ENCODE measurements around the gene HOXB2.

Gene HOXB2

DNA sequence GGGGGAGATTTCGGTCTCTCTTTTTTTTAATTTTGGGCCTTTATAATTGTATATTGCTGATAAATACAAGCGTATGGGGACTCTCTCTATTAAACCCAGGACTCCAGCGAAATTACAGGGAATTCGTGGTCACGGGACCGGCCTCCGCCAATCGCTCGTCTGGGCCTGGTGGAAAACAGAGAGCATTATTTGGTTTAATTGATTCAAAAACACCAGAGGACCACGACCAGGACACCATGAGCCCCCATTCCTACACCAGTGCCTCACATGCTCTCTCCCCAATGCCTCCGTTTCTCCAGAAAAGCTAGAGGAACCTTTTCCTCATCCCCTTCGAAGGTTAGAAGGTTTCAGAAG lies at the start of gene HOXB2:
TSS of gene HOXB2 (minus strand) at position 88 of the 354 bp plus-strand sequence. CDS start 198 bp downstream, outside the sequence.
- DNase-seq = peak; percentile 23

DNA sequence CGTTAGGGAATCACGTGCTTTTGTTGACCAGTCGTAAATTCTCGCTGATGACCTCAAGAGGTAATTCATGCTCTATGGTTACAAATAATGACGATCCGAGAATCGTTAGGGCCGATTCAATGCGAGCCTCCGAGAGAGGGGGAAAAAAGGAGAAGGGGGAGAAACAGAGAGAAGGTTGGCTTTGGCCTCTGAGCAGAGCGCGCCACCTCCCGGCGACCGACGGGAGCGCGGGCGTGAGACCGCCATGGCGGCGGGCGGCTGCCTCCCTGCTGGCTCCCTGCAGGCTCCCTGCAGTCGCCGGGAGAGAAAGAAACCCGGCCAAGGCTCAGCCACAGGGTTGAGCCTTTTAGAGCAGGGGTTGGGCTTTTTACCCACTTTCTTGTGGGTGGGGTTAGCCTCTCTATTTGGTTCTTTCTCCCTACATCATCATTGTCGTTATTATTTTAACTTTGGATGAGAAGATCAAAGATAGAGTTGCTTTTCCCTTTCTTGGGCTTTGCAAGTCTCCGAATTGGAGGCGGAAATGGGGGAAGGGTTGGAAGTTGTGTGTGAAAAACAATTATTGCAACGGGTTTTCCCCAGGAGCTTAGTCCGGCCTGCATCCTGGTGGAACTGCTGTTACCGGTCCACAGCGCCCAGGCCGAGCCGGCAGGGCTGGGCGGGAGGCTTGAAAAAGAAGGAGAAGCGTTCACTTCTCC lies 49.1 kb upstream of the HOXB2 start:
- peak; percentile 71 for DNase-seq

DNA sequence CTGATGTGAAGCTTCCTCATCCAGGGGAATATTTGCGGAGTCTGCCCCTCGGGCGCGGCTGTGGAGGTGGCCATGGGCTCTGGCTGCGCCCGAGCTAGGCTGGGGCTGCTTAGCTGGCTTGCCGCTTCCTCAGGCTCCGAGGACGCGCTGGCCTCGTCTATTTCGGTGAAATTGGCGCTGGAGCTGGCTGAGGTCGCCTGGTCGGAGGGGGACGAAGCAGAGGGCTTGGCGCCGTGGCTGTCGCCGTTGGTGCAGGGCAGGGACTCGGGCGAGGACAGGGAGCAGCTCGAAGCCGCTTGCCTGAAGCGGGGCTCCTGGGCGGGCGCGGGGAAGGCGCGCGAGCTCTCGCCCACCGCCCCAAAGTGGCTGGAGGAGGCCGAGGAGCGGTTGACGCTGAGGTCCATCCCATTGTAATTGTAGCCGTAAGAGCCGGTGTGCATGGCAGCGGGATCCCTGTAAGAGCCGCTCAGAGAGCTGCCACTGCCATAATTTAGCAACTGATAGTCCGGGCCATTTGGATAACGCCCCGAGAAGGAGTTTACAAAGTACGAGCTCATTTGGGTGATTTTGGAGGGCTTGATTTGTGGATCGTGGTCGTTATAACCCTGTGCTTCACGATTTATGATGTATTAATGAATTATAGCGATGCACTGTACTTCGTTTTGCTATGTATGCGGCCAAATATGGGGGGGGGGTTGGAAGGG lies 48.4 kb upstream of the HOXB2 start, which contains the start of gene HOXB5:
TSS of gene HOXB5 (minus strand) at position 654 of the 704 bp plus-strand sequence. CDS start at position 557, 97 bp downstream.
- DNase-seq = no peak

DNA sequence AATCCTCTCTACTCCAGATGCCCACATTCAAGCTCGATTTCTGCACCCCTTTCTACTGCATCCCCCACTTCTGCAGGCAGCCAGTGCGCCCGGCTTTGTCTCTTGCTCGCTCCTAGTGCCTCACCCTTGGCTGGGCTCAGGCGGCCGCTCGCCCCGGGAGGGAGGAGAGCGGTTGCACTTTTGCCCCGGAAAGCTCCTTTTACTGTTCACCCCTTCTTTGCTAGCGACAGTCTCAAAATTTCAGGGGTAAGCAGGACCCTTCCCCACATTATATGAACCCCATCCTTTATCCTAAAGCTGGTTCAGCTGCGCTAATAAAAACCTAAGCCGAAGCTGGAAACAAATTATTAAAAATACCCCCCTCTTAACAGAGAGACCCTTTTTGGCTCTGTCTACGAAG lies 47.7 kb upstream of the HOXB2 start:
- DNase-seq = no peak

DNA sequence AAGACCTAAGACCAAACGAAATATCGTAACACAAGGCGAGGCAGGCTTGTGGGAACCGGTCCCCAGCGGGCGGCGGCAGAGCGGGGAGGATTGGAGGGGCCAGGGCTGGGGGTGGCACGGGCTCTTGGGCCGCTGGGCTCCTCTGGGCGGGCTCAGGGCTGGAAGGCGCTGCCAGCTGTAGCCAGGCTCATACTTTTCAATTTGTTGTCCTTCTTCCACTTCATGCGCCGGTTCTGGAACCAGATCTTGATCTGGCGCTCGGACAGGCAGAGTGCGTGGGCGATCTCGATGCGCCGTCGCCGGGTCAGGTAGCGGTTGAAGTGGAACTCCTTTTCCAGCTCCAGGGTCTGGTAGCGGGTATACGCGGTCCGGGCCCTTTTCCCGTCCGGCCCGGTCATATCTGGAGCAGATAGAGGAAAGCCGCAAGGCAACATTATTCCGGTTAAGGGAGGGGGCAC lies 47.2 kb upstream of the HOXB2 start:
- no peak for DNase-seq

DNA sequence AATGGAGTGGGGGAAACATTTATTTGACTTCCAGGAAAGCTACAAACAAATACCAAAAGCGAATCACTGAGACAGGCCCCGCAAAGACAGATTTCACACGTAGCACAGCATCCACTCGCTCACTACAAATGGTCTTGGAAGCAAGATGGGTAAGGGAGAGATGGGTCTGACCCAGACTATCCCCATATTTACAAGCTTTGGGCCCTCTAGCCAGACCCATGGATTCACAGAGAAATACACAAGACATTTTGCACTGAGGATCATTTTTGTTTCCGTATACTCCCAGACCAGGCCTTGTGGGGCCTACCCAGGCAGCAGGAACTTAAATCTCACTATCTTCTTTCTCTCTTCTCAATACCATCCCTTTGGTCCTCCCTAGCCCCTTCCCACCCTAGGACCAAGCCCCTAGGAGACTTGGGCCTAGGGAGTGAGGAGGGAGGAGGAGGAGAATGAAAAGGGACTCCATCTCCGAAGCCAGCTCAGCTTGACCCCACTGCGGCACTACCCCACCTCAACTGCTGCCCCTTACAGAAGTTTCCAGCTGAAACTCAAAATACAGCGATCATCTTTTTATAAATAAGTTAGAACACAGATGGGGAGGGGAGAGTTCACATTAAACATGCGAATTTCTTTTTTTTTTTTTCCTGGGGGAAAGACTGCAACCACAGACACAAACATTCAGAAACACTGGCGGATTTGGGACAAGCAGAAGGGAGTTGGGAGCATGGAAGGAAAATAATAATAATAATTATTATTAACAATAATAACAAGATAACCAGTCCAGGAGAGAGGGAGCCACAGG lies 46.5 kb upstream of the HOXB2 start:
- DNase-seq = no peak

DNA sequence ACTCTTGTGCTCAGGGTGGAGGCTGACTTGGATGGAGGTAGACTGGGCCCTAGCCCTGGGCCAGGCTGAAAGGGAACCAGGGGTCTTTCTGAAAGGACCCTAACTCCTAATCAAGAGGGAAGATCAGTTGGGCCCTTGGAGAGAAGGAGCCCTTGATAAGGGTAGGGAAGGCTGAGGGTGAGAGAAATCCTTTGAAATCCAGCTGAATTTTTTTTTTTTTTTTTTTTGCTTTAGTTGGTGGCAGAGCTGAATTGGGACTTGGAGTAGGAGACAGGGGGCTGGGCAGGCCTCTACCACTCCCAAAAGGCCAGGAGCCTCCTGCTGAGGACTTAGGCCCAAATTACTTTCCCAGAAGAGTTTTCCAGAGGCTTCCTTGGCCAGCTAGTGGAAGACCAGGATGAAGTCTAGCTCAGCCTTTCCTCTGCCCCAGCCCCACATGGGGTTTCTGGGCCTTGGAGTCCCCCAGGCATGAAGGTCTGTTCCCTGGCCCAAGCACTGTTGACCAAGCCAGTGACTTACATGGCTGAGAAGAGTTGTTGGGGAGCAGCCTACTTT lies 45.8 kb upstream of the HOXB2 start:
- no peak for DNase-seq

DNA sequence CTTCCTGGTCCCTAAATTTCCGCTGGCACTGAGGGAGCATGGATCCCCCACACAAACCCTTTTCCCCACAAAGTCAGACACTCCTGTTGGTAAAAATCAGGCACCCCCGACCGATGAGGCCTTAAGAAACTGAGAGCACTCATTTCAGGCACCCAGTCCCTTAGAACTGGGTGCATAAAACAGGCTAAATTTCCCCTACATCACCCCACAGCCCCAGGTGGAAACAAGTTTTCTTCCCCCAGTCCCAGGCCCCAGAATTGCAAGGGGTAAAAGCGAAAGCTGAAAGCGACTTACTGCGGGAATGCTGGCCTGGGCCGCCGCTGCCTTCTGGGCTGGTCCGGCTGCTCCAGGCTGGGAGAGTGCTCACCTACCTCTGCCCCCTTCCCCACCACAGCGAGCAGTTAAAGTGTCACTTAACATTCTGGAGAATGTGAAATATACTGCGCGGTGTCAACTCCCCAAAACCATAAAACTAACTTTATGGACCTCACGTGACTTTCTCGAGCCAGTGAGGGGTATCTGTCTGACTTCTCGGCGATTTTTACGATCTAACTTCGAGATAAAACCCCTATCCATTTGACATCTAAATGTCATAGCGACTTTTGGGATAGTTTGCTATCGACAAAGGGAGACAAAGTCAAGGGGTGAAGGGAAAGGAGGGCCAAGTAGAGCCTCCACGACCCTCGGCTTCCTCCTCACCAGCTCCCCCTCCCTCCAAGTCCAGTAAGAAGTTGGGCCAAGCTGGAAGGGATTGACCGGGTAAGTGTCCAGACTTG lies 45.1 kb upstream of the HOXB2 start, which contains the start of gene HOXB3:
TSS of gene HOXB3 (minus strand) at position 411 of the 776 bp plus-strand sequence. CDS start 37,767 bp downstream, outside the sequence.
- DNase-seq = no peak

DNA sequence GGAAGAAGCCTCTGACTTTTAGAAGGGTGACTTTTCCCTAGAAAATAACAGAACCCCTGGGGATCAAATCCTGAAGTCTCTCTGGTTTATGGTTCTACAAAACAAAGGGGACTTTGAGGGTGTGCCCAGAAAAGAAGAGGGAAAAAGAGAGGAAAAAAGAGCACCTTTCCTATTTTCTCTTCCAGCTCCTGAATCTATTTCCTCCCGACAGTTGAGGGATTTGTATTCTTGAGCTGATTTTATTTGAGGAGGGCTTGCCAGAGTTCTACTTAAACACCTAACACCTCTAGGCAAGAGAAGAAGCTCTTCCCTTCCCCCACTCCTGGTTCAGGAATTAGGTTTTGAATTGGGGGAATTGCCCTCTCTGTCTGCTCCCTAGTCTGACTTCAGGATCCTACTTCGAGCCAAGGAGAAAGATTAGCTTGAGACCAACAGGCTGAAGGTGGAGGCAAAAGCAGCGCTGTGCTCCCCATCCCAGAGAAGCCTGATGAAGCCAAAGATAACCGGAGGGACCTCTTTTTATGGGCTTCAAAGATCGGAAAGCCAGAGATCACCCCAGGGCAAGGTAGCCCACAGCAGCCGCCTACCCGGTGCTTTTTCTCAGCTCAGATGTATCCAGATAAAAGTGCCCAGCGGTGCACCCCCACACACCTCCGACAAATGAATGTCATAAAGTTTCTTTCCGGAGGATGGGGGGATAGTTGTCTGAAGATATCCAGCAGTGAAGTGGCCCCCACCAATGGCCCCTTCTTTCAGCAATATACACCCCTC lies 44.3 kb upstream of the HOXB2 start:
- no peak for DNase-seq

DNA sequence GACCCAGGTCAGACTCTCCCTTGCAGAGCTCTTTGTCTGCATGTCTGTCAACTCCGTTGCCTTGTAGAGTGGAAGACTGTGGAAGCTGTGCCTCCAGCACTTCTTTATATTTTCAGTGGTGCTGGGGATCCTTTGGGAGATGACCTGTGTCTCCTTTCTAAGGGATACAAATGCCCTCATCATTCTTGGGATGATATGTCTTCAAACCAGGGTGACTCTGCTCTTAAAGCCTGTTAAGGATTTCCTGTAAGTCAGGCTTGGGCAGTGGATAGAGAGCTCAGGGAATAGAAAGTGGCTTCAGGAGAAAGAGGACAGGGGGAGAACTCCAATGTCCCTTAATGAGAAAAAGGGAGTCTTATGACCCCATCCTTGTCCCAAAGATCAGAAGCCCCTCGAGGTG lies 43.6 kb upstream of the HOXB2 start:
- no peak for DNase-seq

DNA sequence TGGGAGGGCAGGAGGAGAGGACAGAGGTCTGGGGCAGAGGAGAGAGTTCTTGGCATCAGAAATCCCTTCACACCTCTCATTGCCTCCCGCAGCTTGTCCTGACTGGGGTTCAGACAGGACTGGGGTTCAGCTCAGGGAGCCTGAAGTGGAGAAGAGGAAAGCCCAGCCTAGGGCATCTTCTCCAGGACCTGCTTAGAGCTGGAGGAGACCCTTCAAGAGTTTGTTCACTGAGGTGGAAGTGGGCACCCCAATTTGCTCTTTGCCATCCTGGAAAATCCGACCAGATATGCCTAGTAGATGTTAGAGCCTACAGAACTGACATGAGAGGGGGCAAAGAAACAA lies 43.1 kb upstream of the HOXB2 start:
- no peak for DNase-seq

DNA sequence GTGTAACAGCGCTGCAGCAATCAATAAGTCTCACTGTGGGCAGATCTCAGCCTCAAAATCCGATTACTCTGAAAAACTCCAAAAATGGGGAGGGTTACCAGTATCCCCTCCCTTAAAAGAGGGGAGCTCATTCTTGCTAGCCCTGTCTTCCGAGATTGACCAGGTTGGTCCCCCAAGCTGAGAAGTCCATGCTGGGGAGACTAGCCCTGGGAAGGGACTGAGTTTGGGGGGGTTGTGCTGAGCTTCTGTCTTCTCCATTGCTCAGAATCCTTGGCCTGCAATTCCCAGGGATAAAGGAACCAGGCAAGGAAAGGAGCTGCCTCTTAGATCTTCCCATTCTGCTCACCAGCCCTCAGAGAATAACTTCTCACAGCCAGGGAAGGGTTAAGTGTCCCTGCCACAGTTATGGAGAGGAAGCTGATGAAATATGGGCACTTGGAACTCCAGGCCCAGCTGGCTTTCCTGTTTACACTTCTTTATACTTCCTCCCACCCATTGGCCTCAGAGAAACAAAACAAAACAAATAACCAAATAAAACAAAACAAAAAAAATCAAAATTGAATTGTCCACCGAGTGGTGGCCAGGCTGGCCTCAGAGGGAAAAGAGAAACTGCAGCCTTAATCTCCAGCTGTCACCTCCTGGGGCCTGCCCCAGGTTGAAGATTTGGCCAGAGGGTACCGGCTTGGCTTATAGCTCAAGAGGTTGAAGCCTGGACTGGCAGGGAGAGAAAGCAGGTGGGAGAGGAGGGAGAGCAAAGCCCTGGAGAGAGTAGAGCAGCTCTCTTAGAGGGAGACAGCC lies 42.6 kb upstream of the HOXB2 start:
- no peak for DNase-seq

DNA sequence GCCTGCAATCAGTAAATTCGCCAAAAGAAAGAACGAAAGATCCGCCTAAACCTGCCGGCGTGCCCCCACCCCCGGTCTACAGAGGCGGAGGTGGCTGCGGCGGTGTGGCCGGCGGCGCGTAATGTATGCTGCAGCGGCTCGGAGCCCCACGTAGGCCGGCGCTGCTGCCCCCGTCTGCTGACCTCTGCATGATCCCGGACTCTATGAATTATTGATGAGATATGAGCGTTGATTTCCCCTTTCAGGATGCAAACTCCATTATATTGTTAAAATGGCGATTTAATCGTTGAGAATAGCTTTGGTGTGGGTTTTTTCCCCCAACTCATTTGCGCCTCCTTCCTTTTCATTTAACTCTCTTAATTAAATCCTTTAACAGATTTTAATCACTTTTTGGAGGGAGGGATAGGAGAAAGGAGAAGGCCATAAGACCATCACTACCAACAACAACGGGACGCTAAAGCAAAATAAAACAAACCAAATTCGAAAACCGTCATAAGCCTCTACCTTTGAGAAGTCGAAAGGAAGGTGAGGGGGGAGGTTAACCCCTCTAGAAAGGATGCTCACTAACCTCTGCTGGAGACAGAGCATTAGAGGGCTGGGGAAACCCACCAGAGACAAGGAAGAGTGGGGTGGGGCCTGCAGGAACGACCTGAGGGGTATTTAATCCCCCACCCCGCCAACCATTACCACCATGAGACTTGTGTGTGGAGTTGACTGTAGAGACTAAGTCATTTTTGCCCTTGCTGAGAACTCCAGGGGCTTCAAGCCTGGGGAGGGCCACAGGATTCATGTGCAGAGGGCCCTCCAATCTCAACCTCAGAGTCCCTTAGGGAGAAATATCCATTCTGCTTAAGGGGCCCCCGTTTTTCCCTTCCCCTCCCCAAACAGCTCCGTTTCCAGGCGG lies 41.7 kb upstream of the HOXB2 start:
- no peak for DNase-seq

DNA sequence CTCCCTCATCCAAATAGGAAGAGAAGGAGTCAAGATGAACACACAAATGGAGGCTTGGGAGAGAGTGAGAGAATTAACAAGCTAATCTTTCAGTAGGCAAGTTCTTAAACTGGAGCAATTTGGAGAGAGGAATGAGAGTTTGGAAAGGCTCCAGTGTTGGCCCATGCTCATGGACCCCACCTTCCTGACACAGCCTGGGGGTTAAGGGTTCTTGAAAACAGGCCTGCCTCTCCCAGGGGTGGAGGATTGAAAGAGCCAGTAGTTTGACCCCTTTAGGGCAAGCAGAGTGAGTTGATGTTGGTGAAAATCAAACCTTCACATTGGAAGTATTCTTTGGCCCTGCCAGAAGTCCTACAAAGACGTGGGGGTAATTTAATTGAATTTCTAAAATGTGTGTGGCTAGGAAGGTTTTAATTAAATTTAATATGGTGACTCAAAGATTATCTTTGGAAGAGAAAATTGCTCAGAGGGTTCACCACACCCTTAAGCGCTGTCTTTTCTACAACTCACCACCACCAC lies 39.4 kb upstream of the HOXB2 start:
- DNase-seq = no peak

DNA sequence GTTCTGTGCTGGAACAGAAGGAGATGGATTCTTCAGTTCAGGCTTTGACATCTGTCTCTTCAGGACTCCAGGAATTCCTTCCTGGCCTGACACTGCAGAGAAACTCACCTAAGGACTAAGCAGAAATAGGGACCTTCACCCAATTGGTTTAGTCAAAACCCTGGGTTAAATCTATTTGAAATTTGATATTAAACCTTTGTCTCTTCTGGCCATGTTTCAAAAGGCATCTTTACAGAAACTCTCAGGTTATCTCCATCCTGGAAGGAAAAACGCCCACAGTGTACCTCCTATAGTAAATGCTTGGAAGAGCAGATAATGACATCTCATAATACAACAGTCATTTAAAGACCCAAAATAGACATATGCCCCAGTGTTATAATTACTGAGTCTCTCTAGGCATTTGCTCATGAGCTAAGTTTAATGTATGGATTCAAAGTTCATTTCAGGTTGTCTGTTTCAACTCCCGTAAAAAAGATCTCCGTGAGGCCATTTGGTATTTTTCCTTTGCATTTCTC lies 38.9 kb upstream of the HOXB2 start:
- no peak for DNase-seq

DNA sequence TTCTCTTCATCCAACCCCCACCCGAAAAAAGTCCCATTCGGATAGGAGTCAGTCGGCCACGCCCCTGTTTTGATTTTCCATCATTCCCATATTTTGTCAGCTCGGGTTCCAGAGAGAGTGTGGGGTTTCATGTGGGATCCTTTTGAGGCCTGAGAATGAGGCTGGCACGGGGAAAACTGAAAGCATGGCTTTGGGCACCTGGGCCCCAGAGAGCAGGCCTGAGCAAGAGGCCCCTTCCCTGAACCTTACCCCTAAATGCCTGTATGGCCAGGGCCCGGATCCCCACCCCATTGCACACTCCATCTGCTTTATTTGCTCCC lies 37.8 kb upstream of the HOXB2 start:
- no peak for DNase-seq

DNA sequence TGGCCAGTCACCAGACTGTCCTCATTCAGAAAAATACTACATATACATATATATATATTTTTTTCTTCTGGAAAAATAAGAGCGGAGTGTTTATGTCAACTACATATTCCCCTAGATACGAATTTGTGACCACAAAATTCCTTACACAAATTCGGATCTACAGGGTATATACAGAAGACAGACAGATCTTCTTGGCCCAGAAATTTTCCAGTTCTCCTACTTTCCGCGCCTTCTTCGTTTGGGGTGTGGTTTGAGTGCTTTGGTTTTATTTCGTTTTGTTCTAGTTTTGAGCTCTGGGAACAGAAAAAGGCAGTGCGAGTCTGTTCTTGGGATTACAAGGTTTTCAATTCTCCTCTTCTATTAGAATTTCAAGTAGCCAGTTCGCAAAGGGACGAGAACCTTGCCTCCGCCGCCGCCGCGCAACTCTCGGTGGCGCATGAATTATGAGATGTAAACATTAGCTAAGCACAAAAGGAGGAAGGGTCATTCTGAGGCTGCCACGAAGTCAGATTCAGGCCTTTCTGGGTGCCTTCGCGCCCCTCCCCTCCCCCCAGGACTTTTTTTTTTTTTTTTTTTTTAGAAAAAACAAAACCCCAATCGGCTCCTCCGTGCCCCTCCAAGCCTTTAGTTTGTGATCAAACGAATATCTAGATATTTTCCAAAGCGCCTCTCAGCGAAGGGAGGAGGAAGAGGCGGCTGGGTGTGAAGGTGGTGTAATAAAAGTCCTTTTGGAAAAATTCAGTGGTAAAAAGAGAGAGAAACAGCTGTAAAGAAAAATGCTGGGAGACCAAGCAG lies 35.0 kb upstream of the HOXB2 start:
- DNase-seq = no peak

DNA sequence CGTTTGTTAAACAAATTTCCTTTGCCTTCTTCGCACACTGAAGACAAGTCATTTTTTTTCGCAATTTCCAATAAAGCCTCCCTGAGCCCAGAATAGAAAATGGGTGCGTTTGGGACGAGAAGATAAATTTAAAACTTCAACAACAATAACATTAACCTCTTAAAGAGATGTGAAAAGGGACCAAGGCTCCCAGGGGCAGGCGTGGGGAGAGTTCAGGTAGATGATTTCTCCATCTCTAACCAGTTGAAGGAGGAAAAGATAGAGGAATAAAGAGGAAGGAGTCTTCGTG lies 34.5 kb upstream of the HOXB2 start:
- no peak for DNase-seq

All from NCI-H1694 (cell line).